Loucy (cell line): ENCODE results near the gene SOX8.

ENCODE experiments used
- EZH2phosphoT487 ChIP-seq: fragments of 200-600 bp; IDR thresholded peaks from 2 replicates; pipeline ENCODE4 v1.6.1; 2018; ENCODE audit warnings: antibody characterized with exemption, mild to moderate bottlenecking, moderate library complexity, borderline replicate concordance
- TF ChIP-seq, protein P1 (sequence below): fragments of 200-600 bp; sonication (generic); conservative IDR thresholded peaks from 2 replicates; pipeline ENCODE4 v1.5.1; 2014; ENCODE audit warnings: mild to moderate bottlenecking, antibody characterized with exemption, low read length

DNA sequence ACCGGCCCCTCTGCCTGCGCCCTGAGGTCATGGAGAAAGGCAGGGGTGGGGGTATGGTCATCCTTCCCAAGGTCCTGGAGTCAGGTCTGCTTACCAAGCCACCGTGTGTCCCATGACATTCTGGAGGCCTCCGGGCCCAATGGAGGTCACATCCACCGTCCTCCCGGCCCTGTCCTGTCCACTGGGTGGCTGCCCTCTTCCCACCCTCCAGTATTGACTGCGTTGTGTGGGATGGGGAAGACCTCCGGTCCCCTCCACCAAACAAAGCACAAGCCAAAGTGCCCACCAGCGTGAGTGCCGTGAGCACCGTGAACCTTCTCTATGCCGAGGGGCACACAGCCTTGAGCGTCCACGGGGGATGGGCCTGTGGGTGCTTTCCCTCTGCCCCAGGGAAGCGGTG lies 48.0 kb upstream of the SOX8 start:
- TF ChIP-seq, protein P1, sequence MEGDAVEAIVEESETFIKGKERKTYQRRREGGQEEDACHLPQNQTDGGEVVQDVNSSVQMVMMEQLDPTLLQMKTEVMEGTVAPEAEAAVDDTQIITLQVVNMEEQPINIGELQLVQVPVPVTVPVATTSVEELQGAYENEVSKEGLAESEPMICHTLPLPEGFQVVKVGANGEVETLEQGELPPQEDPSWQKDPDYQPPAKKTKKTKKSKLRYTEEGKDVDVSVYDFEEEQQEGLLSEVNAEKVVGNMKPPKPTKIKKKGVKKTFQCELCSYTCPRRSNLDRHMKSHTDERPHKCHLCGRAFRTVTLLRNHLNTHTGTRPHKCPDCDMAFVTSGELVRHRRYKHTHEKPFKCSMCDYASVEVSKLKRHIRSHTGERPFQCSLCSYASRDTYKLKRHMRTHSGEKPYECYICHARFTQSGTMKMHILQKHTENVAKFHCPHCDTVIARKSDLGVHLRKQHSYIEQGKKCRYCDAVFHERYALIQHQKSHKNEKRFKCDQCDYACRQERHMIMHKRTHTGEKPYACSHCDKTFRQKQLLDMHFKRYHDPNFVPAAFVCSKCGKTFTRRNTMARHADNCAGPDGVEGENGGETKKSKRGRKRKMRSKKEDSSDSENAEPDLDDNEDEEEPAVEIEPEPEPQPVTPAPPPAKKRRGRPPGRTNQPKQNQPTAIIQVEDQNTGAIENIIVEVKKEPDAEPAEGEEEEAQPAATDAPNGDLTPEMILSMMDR: no peak
- no peak for TF ChIP-seq EZH2phosphoT487
